Esophagus squamous epithelium (tissue), 4 donors: ENCODE data around the gene S100A9.

ENCODE experiments used
- POLR2A ChIP-seq, 4 donors: fragments of 450-650 bp; IDR thresholded peaks; one replicate each; pipeline ENCODE4 v1.6.1; 2017; ENCODE audit warnings: antibody characterized with exemption in 4 of 4, mild to moderate bottlenecking in 4 of 4, moderate library complexity in 3 of 4
- TF ChIP-seq, protein P1 (sequence below), 6 experiments: fragments of 450-650 bp in 4 of 6; fragments of 200-600 bp in 2 of 6; sonication (generic) in 2 of 6; IDR thresholded peaks; one replicate each; pipeline ENCODE4 v1.5.1; 2016 to 2019; ENCODE audit warnings: antibody characterized with exemption in 6 of 6, mild to moderate bottlenecking in 4 of 6, moderate library complexity in 4 of 6

DNA sequence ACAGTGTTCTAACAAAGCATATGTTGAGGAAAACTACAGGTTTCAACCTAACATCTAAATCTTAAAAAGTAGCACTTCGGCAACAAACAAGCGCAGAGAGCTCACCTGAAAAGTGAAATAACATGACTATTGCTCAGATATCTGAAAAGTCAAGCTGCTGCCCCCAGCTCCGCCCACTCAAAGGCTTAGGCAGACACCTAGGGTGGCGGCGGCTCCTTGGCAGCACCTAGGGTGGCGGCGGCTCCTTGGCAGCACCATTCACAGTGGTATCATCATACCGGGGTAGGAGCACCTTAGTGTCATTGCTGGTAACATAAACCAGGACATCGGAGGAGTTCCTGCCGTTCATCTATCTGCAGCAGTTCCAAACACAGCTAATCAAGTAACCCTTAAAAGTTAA is 21.9 kb downstream of the S100A9 start:
- TF ChIP-seq, protein P1, sequence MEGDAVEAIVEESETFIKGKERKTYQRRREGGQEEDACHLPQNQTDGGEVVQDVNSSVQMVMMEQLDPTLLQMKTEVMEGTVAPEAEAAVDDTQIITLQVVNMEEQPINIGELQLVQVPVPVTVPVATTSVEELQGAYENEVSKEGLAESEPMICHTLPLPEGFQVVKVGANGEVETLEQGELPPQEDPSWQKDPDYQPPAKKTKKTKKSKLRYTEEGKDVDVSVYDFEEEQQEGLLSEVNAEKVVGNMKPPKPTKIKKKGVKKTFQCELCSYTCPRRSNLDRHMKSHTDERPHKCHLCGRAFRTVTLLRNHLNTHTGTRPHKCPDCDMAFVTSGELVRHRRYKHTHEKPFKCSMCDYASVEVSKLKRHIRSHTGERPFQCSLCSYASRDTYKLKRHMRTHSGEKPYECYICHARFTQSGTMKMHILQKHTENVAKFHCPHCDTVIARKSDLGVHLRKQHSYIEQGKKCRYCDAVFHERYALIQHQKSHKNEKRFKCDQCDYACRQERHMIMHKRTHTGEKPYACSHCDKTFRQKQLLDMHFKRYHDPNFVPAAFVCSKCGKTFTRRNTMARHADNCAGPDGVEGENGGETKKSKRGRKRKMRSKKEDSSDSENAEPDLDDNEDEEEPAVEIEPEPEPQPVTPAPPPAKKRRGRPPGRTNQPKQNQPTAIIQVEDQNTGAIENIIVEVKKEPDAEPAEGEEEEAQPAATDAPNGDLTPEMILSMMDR (IDR thresholded peaks at IDR 0.05): no peak
- no peak for TF ChIP-seq POLR2A (IDR thresholded peaks at IDR 0.05)
